ENCODE data around the gene FRAS1.
"Not testable (repeated sequence)": the region's sequence is repeated elsewhere in the genome, so short reads cannot be mapped to it uniquely, and the experiment has no call there.

The FRAS1 gene

GRCh38 chr4:78529569-78530209 is 472.6 kb downstream of the FRAS1 start:
- no peaks in the 10 kb centered on the region for H3K9me3 ChIP-seq (ENCODE audit: insufficient read depth, low read depth, low read length)
- H3K4me3 ChIP-seq (ENCODE audit: low read length) = no peak overlapping the region
- no peaks in the 10 kb centered on the region for H3K27me3 ChIP-seq (ENCODE audit: insufficient read depth, low read length)
- no peaks in the 10 kb centered on the region for H3K4me1 ChIP-seq (ENCODE audit: insufficient read depth, low read length)
- H3K36me3 ChIP-seq (ENCODE audit: insufficient read depth, low read length) = peaks cover 34% of the 10 kb centered on the region
- no peak overlapping the region for H3K27ac ChIP-seq (ENCODE audit: low read depth, low read length)
- WGBS = 87% methylated on average over 2 of the region's 2 CpGs
- H3K9ac ChIP-seq (ENCODE audit: low read depth, low read length) = no peak overlapping the region

GRCh38 chr4:78532046-78532445 is 474.9 kb downstream of the FRAS1 start:
- no peaks in the 10 kb centered on the region for H3K27me3 ChIP-seq (ENCODE audit: insufficient read depth, low read length)

DNA sequence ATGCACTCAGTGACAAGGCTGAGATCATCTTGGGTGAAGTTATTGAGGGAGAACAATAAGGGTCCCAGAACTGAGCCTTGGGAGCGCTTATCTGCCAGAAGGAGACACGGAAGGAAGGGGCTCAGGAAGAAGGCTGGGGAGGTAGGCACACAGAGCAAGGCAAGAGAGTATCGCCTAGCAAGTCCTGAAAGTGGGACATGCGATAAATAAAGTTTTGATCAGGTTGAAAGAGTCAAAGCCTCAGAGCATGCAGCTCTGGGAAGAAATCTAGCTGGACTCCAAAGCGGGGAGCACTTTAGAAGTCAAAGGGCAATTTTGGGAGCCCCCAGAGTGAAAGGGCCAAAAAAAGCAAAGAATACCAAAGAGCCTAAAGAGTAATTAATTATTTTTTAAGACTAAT is 476.7 kb downstream of the FRAS1 start:
- Histone ChIP-seq H3K4me1 (ENCODE audit: insufficient read depth, low read length) (no peaks in the 10 kb centered on the region), H3K27me3 (ENCODE audit: insufficient read depth, low read length) (no peaks in the 10 kb centered on the region), H3K27ac (ENCODE audit: low read depth, low read length) (no peak overlapping the region), H3K4me3 (ENCODE audit: low read length) (no peak overlapping the region), H3K9me3 (ENCODE audit: insufficient read depth, low read depth, low read length) (no peaks in the 10 kb centered on the region), H3K36me3 (ENCODE audit: insufficient read depth, low read length) (peaks cover 31% of the 10 kb centered on the region), H3K9ac (ENCODE audit: low read depth, low read length) (no peak overlapping the region)
- WGBS = 74% methylated on average over 5 of the region's 5 CpGs

More at GRCh38 chr4:78532046-78532445, 474.9 kb downstream of the FRAS1 start:
- H3K4me3 ChIP-seq (ENCODE audit: low read length) = no peak overlapping the region
- no peak overlapping the region for H3K27ac ChIP-seq (ENCODE audit: low read depth, low read length)
- H3K9me3 ChIP-seq (ENCODE audit: insufficient read depth, low read depth, low read length) = no peaks in the 10 kb centered on the region
- 100% methylated on average over 1 of the region's 1 CpG for WGBS
- H3K4me1 ChIP-seq (ENCODE audit: insufficient read depth, low read length) = no peaks in the 10 kb centered on the region
- H3K9ac ChIP-seq (ENCODE audit: low read depth, low read length) = no peak overlapping the region
- H3K36me3 ChIP-seq (ENCODE audit: insufficient read depth, low read length) = peaks cover 35% of the 10 kb centered on the region

GRCh38 chr4:78534286-78534955 is 477.3 kb downstream of the FRAS1 start:
- Histone ChIP-seq H3K27me3 (ENCODE audit: insufficient read depth, low read length) (no peaks in the 10 kb centered on the region), H3K9ac (ENCODE audit: low read depth, low read length) (no peak overlapping the region), H3K36me3 (ENCODE audit: insufficient read depth, low read length) (peaks cover 34% of the 10 kb centered on the region), H3K27ac (ENCODE audit: low read depth, low read length) (no peak overlapping the region), H3K9me3 (ENCODE audit: insufficient read depth, low read depth, low read length) (no peaks in the 10 kb centered on the region), H3K4me1 (ENCODE audit: insufficient read depth, low read length) (no peaks in the 10 kb centered on the region), H3K4me3 (ENCODE audit: low read length) (no peak overlapping the region)
- WGBS = 86% methylated on average over 4 of the region's 4 CpGs

GRCh38 chr4:78542373-78542772 is 485.2 kb downstream of the FRAS1 start:
- Histone ChIP-seq H3K4me1 (ENCODE audit: insufficient read depth, low read length) (no peaks in the 10 kb centered on the region), H3K27ac (ENCODE audit: low read depth, low read length) (no peak overlapping the region), H3K9me3 (ENCODE audit: insufficient read depth, low read depth, low read length) (0 out of 2 replicates have a peak, but pooled peaks cover 3% of the 10 kb centered on the region), H3K36me3 (ENCODE audit: insufficient read depth, low read length) (peaks cover 33% of the 10 kb centered on the region), H3K4me3 (ENCODE audit: low read length) (no peak overlapping the region), H3K9ac (ENCODE audit: low read depth, low read length) (no peak overlapping the region), H3K27me3 (ENCODE audit: insufficient read depth, low read length) (no peaks in the 10 kb centered on the region)
- WGBS = 97% methylated on average over 5 of the region's 5 CpGs

GRCh38 chr4:78543424-78544125 is 486.5 kb downstream of the FRAS1 start:
- 82% methylated on average over 2 of the region's 2 CpGs for WGBS
- 0 out of 2 replicates have a peak, but pooled peaks cover 3% of the 10 kb centered on the region for H3K9me3 ChIP-seq (ENCODE audit: insufficient read depth, low read depth, low read length)
- H3K27me3 ChIP-seq (ENCODE audit: insufficient read depth, low read length) = no peaks in the 10 kb centered on the region
- H3K9ac ChIP-seq (ENCODE audit: low read depth, low read length) = no peak overlapping the region
- no peaks in the 10 kb centered on the region for H3K4me1 ChIP-seq (ENCODE audit: insufficient read depth, low read length)
- H3K36me3 ChIP-seq (ENCODE audit: insufficient read depth, low read length) = peaks cover 29% of the 10 kb centered on the region
- no peak overlapping the region for H3K27ac ChIP-seq (ENCODE audit: low read depth, low read length)
- H3K4me3 ChIP-seq (ENCODE audit: low read length) = no peak overlapping the region

GRCh38 chr4:78544678-78545077 is 487.6 kb downstream of the FRAS1 start:
- peaks cover 23% of the 10 kb centered on the region for H3K36me3 ChIP-seq (ENCODE audit: insufficient read depth, low read length)
- no peak overlapping the region for H3K9ac ChIP-seq (ENCODE audit: low read depth, low read length)
- H3K27me3 ChIP-seq (ENCODE audit: insufficient read depth, low read length) = peaks cover 7% of the 10 kb centered on the region
- 0 out of 2 replicates have a peak, but pooled peaks cover 3% of the 10 kb centered on the region for H3K9me3 ChIP-seq (ENCODE audit: insufficient read depth, low read depth, low read length)
- 56% methylated on average over 2 of the region's 2 CpGs for WGBS
- H3K4me3 ChIP-seq (ENCODE audit: low read length) = no peak overlapping the region
- 0 out of 2 replicates have a peak, but pooled peaks cover 1% of the 10 kb centered on the region for H3K4me1 ChIP-seq (ENCODE audit: insufficient read depth, low read length)
- H3K27ac ChIP-seq (ENCODE audit: low read depth, low read length) = no peak overlapping the region

DNA sequence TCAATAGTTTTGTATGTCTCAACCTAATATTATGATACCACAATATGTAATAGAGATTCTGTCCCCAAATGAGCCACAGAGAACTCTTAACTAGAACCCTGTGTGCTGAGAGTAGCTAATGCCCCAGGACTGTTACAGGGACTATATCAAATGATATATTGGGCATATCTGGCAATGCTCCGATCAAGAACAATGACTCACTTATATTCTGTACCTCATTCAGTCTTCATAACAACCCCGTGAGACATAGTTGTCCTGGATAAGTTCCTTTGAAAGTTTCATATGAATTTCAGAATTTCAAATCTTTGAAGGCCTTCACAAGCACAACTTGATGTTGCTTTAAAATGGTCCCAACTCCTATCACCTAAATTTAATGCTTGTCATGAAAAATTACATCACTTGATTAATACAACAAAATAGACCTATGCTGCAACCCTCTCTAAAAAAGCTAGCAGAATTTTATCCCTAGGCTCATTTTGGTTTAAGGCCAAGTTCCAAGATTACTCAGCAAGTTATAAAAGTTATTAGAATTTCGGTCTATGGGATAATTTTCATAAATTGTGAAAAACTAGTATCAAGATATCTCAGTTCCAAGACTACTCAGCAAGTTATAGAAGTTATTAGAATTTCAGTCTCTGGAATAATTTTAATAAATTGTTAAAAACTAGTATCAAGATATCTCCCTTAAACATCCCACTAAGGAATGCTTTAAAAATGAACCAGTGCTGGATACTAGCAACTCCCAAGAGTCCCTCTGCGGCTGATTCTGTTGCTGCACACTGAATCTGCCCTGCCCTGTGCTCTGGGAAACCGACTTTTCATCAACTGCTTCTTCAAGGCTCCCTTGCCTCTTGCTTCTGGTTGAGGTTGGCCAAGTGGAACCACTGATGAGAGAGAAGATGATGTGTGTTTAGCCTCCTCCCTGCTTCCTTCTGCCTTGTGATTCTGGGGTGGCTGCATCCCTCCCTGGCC is 488.4 kb downstream of the FRAS1 start:
- 94% methylated on average over 4 of the region's 5 CpGs for WGBS
- Histone ChIP-seq H3K9ac (ENCODE audit: low read depth, low read length) (no peak overlapping the region), H3K4me1 (ENCODE audit: insufficient read depth, low read length) (peaks cover 10% of the 10 kb centered on the region), H3K4me3 (ENCODE audit: low read length) (no peak overlapping the region), H3K36me3 (ENCODE audit: insufficient read depth, low read length) (peaks cover 15% of the 10 kb centered on the region; the same call in 1 of the 2 replicates), H3K27ac (ENCODE audit: low read depth, low read length) (no peak overlapping the region), H3K27me3 (ENCODE audit: insufficient read depth, low read length) (peaks cover 16% of the 10 kb centered on the region), H3K9me3 (ENCODE audit: insufficient read depth, low read depth, low read length) (0 out of 2 replicates have a peak, but pooled peaks cover 3% of the 10 kb centered on the region)

GRCh38 chr4:78547899-78548298 is 490.8 kb downstream of the FRAS1 start:
- Histone ChIP-seq H3K4me1 (ENCODE audit: insufficient read depth, low read length) (peaks cover 22% of the 10 kb centered on the region), H3K27me3 (ENCODE audit: insufficient read depth, low read length) (peaks cover 33% of the 10 kb centered on the region)
- H3K9me3 ChIP-seq (ENCODE audit: insufficient read depth, low read depth, low read length); H3K36me3 ChIP-seq (ENCODE audit: insufficient read depth, low read length); H3K9ac ChIP-seq (ENCODE audit: low read depth, low read length); H3K4me3 ChIP-seq (ENCODE audit: low read length); H3K27ac ChIP-seq (ENCODE audit: low read depth, low read length): not testable (repeated sequence)
- WGBS = 93% methylated on average over 27 of the region's 28 CpGs

- Histone ChIP-seq H3K27me3 (ENCODE audit: insufficient read depth, low read length) (peaks cover 33% of the 10 kb centered on the region), H3K4me1 (ENCODE audit: insufficient read depth, low read length) (peaks cover 32% of the 10 kb centered on the region)
- H3K9ac ChIP-seq (ENCODE audit: low read depth, low read length); H3K27ac ChIP-seq (ENCODE audit: low read depth, low read length); H3K9me3 ChIP-seq (ENCODE audit: insufficient read depth, low read depth, low read length); H3K36me3 ChIP-seq (ENCODE audit: insufficient read depth, low read length); H3K4me3 ChIP-seq (ENCODE audit: low read length): not testable (repeated sequence)
- no CpG with 5 or more reads among the region's 4 CpGs for WGBS
These were observed 491.8 kb downstream of the FRAS1 start for GRCh38 chr4:78548889-78549288.

Data from HUES64 (cell line).